HG03159 (cell line): ENCODE data around the gene OR2M7.
"Not testable (repeated sequence)": the region's sequence is repeated elsewhere in the genome, so short reads cannot be mapped to it uniquely, and the experiment has no call there.

Experiments used
- ATAC-seq: cut with Tn5 transposase; IDR thresholded peaks from one replicate; pipeline ENCODE4 v1.9.1; 2021; ENCODE audit warnings: mild to moderate bottlenecking, moderate library complexity; ENCODE audit not compliant: unreplicated experiment

The OR2M7 gene, protein sequence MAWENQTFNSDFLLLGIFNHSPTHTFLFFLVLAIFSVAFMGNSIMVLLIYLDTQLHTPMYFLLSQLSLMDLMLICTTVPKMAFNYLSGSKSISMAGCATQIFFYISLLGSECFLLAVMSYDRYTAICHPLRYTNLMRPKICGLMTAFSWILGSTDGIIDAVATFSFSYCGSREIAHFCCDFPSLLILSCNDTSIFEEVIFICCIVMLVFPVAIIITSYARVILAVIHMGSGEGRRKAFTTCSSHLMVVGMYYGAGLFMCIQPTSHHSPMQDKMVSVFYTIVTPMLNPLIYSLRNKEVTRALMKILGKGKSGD

DNA sequence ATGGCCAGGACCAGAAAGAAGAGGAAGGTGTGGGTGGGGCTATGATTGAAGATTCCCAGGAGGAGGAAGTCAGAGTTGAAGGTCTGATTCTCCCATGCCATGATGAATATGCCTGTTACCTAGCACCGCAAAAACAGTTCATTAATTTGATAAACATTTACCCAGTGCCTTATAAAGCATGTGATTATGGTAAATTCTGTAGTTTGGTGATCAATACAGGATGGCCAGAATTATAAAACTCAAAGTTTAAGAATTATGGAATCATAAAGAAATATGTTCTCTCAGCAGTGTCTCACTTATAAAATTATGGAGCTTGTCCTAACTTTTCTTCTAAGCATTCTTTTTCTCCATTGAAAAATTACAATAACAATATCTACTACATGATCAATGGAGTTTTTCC is at the start of gene OR2M7:
Gene OR2M7, minus strand, starts transcription at position 101 of the 400 bp plus-strand sequence. Its CDS starts 0 bp downstream, at position 101.
- no peak for ATAC-seq

DNA sequence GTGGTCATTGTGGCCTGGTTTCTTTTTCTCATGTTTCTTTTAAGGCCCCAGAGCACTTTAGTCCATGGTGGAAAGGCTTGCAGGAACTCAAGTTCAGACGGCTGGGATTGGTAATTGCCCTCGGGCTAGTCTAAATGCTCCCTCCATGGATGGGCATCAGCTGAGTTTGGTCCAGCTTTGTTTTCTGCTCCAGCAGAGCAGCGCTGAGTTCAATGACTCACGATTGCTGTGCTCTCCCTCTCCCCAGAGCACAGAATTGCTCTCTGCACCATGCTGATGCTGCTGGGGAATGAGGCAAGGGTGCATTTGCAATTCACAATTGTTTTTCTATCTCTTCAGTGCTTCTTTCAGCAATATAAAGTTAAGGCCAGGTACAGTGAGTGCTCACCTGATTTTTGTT is 49.4 kb upstream of the OR2M7 start:
- no peak for ATAC-seq

GRCh38 chr1:248372394-248372793 is 48.0 kb upstream of the OR2M7 start:
- ATAC-seq: no peak

GRCh38 chr1:248366609-248367008 is 42.2 kb upstream of the OR2M7 start:
- ATAC-seq: no peak

- ATAC-seq: no peak
Observed at GRCh38 chr1:248361121-248361715, 36.9 kb upstream of the OR2M7 start, which contains the start of gene OR2T4. OR2T4 (plus strand) TSS chr1:248361665; CDS start chr1:248361665, 0 bp downstream.

DNA sequence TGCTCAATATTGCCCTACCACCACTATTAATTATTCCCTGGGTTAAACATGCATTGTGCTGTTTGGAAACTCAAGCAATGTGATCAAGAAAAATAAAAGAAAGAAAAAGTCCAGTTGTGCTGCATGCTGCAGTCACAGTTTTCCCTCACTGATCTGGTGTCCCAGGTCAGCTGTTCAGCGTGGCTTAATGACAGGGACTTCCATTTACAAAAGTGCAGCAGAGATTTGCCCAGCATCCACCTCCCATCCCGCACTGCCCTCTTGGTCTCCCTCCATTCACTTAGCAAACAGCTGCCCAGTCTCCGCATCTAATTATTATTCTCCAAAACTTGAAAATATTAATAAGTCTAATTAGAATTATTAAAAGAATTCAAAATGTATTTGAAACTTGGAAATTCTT is 35.0 kb upstream of the OR2M7 start:
- no peak for ATAC-seq

DNA sequence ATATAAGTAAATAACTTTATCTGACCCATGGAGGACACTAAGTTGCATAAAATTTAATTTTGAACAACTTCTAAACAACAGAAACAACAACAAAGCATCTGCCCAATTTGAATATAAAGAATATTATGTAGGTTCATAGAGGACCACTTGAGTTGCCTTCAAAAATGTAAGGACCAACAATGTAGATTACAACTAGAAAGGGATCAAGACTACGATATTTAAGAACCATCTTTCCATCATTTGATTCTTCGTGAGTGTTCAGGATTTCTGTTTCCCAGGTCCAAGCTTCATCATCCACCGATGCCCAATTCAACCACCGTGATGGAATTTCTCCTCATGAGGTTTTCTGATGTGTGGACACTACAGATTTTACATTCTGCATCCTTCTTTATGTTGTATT is 24.1 kb upstream of the OR2M7 start, which contains the start of gene OR14C36:
Gene OR14C36, plus strand, starts transcription at position 301 of the 400 bp plus-strand sequence. Its CDS starts 0 bp downstream, at position 301.
- ATAC-seq: no peak

GRCh38 chr1:248343451-248343850 is 19.1 kb upstream of the OR2M7 start:
- ATAC-seq: no peak

DNA sequence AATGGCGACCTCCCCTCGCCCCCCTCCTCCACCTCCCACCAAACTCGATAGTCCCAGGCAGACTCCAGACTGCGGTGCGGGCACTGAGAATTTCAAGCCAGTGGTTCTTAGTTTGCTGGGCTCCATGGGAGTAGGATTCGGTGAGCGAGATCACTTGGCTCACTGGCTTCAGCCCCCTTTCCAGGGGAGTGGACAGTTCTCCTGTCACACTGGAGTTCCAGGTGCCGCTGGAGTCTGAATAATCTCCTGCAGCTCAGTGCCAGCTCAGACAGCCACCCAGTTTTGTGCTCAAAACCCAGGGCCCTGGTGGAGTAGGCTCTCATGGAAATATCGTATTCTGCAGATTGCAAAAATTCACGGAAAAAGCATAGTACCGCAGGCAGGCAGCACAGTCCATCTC is 7.6 kb downstream of the OR2M7 start:
- ATAC-seq: no peak

DNA sequence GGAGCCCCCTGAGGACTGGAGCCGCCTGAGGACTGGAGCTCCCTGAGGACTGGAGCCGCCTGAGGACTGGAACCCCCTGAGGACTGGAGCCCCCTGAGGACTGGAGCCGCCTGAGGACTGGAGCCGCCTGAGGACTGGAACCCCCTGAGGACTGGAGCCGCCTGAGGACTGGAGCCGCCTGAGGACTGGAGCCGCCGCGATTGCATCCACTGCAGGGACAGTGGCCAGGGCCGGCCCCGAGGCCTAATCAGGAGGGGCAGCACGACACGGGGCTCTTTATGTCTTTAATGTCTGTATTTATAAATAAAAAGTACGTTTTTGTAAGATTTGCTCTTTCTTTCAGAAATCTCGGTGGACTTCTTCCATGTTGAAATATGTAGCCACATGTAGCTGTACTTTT is 17.6 kb downstream of the OR2M7 start:
- ATAC-seq: not testable (repeated sequence)

- no peak for ATAC-seq
Observed at GRCh38 chr1:248306103-248306502, 18.3 kb downstream of the OR2M7 start.

- ATAC-seq: not testable (repeated sequence)
Observed at GRCh38 chr1:248305672-248306071, 18.7 kb downstream of the OR2M7 start.

- ATAC-seq: no peak
Observed at GRCh38 chr1:248303324-248303723, 21.0 kb downstream of the OR2M7 start, which contains the start of gene OR2T12. OR2T12 (minus strand) TSS chr1:248303424; CDS start chr1:248295578, 7,846 bp downstream.

- no peak for ATAC-seq
Observed at GRCh38 chr1:248288391-248288790, 36.0 kb downstream of the OR2M7 start.

DNA sequence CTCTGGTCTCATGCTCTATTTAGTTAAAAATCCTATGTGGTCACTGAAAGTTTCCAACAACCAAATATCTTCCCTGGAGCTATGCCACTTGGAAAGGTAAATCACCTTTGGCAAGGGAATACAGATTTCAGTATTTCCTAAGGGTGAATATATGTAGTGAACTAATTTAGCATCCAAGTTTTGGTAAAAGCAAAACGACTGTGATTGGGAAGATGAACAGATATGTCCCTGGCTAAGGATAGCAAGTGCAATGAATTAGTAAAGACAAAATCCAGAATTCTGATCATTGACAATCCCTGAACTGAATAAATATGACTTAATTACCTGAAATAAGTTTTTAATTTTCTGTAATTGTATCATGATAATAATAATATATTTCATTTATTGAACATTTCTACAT is 46.5 kb downstream of the OR2M7 start, which contains the start of gene OR2T33:
Gene OR2T33, minus strand, starts transcription at position 101 of the 400 bp plus-strand sequence. CDS start 4,162 bp downstream, outside the sequence.
- ATAC-seq: no peak
